ENCODE measurements around the gene PPM1B. TPM values are rescaled to one million over a fixed set of nuclear protein-coding genes. Genes with fewer than 3 reads are reported as not detected.

The PPM1B gene
- 16.6 and 26.1 TPM in 2 replicates for total RNA-seq

DNA sequence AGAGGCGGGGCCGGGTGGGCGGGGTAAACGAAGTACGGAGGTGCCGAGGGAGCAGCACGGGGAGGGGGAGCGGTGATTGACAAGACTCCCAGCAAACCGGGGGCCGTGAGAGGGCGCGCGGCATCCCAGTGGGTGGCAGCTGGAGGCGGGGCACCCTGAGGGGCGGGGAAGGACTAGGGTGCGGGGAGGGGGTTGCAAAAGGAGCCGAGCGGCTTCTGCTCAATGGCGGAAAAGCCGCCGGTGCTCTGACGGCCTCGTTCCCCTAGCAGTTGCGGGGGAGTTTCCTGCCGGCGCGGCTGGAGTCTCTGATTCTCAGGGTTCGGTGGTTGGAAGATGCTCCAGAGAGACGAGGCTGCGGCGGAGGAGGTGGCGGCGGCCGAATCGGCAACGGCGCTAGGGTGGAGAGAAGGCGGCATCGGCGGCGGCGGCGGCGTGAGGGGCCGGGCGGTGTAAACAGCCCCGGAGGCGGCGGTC lies at the start of gene PPM1B:
TSS of gene PPM1B (plus strand) at position 195 of the 474 bp plus-strand sequence. CDS start 32,325 bp downstream, outside the sequence.

Other genes starting within 250 kb of the PPM1B start
- gene LRPPRC, start 172.9 kb upstream of the PPM1B start, total RNA-seq: 69.8 and 75.7 TPM in 2 replicates
- not detected in 2 replicates for gene SLC3A1, start 106.6 kb downstream of the PPM1B start, total RNA-seq
- 24.7 and 31.9 TPM in 2 replicates for gene PREPL, start 192.6 kb downstream of the PPM1B start, total RNA-seq
- 6.5 TPM in 2 replicates for gene CAMKMT, start 193.1 kb downstream of the PPM1B start, total RNA-seq